H1 (cell line): Measurements from ENCODE around the gene SLC36A4. TPM values are rescaled to one million over a fixed set of nuclear protein-coding genes. Genes with fewer than 3 reads are reported as not detected.

Experiments
- CTCF ChIA-PET: fragments of 300-600 bp; sonication (Branson Sonifier 250); formaldehyde crosslinking; loops from one replicate; lab custom pipeline; 2021; ENCODE audit not compliant: partially characterized antibody; lab: Charles Lee
- POLR2A ChIA-PET: fragments of 300-600 bp; sonication (Branson Sonifier 250); formaldehyde crosslinking; loops from one replicate; lab custom pipeline; 2021; ENCODE audit warnings: inconsistent platforms; ENCODE audit not compliant: partially characterized antibody; lab: Charles Lee
- DNase-seq, 2 experiments: peaks; one replicate each; pipeline versions ENCODE4 v3.0.0 to v3.0.0-alpha.2; 2010 to 2022; ENCODE audit warnings: low spot score in 2 of 2, low read depth in 1 of 2, mixed read lengths in 1 of 2
- FAIRE-seq: peaks from 2 replicates; lab custom pipeline; 2011; peaks lifted over from hg19 to GRCh38; lab: Jason Lieb, UNC
- H2AFZ ChIP-seq: 2 replicates; pipeline ENCODE4 v1.8.1; 2012; ENCODE audit warnings: low read length, inconsistent platforms
- H2AK5ac ChIP-seq: 2 replicates; pipeline ENCODE4 v1.6.1; 2013; ENCODE audit warnings: low read depth, low read length
- H2BK120ac ChIP-seq: replicated peaks from 2 replicates; pipeline ENCODE3; 2013; ENCODE audit warnings: low read depth, low read length, inconsistent platforms
- H2BK12ac ChIP-seq: 2 replicates; pipeline ENCODE4 v1.6.1; 2013; ENCODE audit warnings: low read depth, low read length
- H2BK15ac ChIP-seq: 2 replicates; pipeline ENCODE4 v1.6.1; 2013; ENCODE audit warnings: low read length
- H2BK20ac ChIP-seq: 2 replicates; pipeline ENCODE4 v1.6.1; 2013; ENCODE audit warnings: low read length
- H2BK5ac ChIP-seq: 2 replicates; pipeline ENCODE4 v1.6.1; 2013; ENCODE audit warnings: low read depth, low read length
- H3K14ac ChIP-seq: 2 replicates; pipeline ENCODE4 v1.6.1; 2013; ENCODE audit warnings: inconsistent platforms; ENCODE audit not compliant: insufficient read length
- H3K18ac ChIP-seq: 2 replicates; pipeline ENCODE4 v1.6.1; 2013; ENCODE audit warnings: low read length; ENCODE audit errors: extremely low read depth
- H3K23ac ChIP-seq: 2 replicates; pipeline ENCODE4 v1.6.1; 2013; ENCODE audit warnings: inconsistent platforms; ENCODE audit not compliant: insufficient read length
- H3K23me2 ChIP-seq: 2 replicates; pipeline ENCODE4 v1.6.1; 2013; ENCODE audit warnings: low read depth, low read length
- H3K27ac ChIP-seq: 2 replicates; pipeline ENCODE4 v1.6.1; 2011; ENCODE audit warnings: low read depth, low read length, inconsistent platforms
- H3K27me3 ChIP-seq, 4 experiments: replicated peaks in 1 of 4; 1 replicate in 1 of 4; 2 replicates in 3 of 4; pipeline versions ENCODE4 v1.6.1 to v1.8.1; 2011 to 2013; ENCODE audit warnings: low read length in 3 of 4, mild to moderate bottlenecking in 3 of 4, inconsistent platforms in 2 of 4, mixed read lengths in 2 of 4, moderate library complexity in 1 of 4; ENCODE audit not compliant: control insufficient read depth in 3 of 4, insufficient read depth in 3 of 4; ENCODE audit errors: extremely low read depth in 1 of 4
- H3K36me3 ChIP-seq, 4 experiments: 2 replicates each; pipeline versions ENCODE4 v1.6.1 to v1.8.1; 2011 to 2013; ENCODE audit warnings: mild to moderate bottlenecking in 4 of 4, low read length in 3 of 4, moderate library complexity in 2 of 4, control low read depth in 1 of 4, inconsistent platforms in 1 of 4; ENCODE audit not compliant: insufficient read depth in 4 of 4, control insufficient read depth in 2 of 4
- H3K4ac ChIP-seq: replicated peaks from 2 replicates; pipeline ENCODE3; 2013; ENCODE audit warnings: low read length, low read depth, mixed read lengths, inconsistent platforms; ENCODE audit not compliant: insufficient read length
- H3K4me1 ChIP-seq, 4 experiments: replicated peaks in 1 of 4; 1 replicate in 1 of 4; 2 replicates in 3 of 4; pipeline versions ENCODE4 v1.6.1 to v1.8.1; 2011 to 2013; ENCODE audit warnings: low read length in 3 of 4, inconsistent platforms in 2 of 4, mixed read lengths in 1 of 4; ENCODE audit not compliant: insufficient read depth in 4 of 4, control insufficient read depth in 3 of 4
- H3K4me2 ChIP-seq, 2 experiments: 2 replicates each; pipeline versions ENCODE4 v1.6.1 to v1.8.1; 2011 to 2013; ENCODE audit warnings: low read depth in 2 of 2, low read length in 2 of 2, control low read depth in 1 of 2, inconsistent platforms in 1 of 2, mild to moderate bottlenecking in 1 of 2; ENCODE audit not compliant: insufficient read depth in 1 of 2
- H3K4me3 ChIP-seq, 4 experiments: fragments of 200-600, 300-600 bp in 1 of 4; sonication (generic), shearing (Covaris generic), sonication (Bioruptor Twin) in 1 of 4; 2 replicates each; pipeline versions ENCODE4 v1.5.1 to v1.8.1; 2011 to 2016; ENCODE audit warnings: low read length in 4 of 4, low read depth in 3 of 4, control low read depth in 2 of 4, inconsistent platforms in 2 of 4, mild to moderate bottlenecking in 2 of 4, mixed read lengths in 1 of 4, moderate library complexity in 1 of 4; ENCODE audit not compliant: insufficient read depth in 2 of 4; ENCODE audit errors: extremely low read depth in 1 of 4
- H3K56ac ChIP-seq: replicated peaks from 2 replicates; pipeline ENCODE3; 2013; ENCODE audit warnings: low read depth, mild to moderate bottlenecking, mixed read lengths, low read length, inconsistent platforms; ENCODE audit not compliant: insufficient read length
- H3K79me1 ChIP-seq: 2 replicates; pipeline ENCODE4 v1.6.1; 2013; ENCODE audit warnings: low read depth, low read length, control low read depth
- H3K79me2 ChIP-seq, 2 experiments: 2 replicates each; pipeline versions ENCODE4 v1.6.1 to v1.8.1; 2012 to 2013; ENCODE audit warnings: low read length in 2 of 2, mild to moderate bottlenecking in 2 of 2, inconsistent platforms in 1 of 2; ENCODE audit not compliant: insufficient read depth in 2 of 2, control insufficient read depth in 1 of 2
- H3K9ac ChIP-seq, 4 experiments: replicated peaks in 1 of 4; 1 replicate in 1 of 4; 2 replicates in 3 of 4; pipeline versions ENCODE4 v1.6.1 to v1.8.1; 2011 to 2013; ENCODE audit warnings: low read depth in 3 of 4, low read length in 3 of 4, control low read depth in 2 of 4, mild to moderate bottlenecking in 2 of 4, moderate library complexity in 2 of 4, inconsistent platforms in 1 of 4; ENCODE audit errors: extremely low read depth in 1 of 4
- H3K9me3 ChIP-seq, 2 experiments: 2 replicates each; pipeline versions ENCODE4 v1.6.1 to v1.8.1; 2012 to 2013; ENCODE audit warnings: mild to moderate bottlenecking in 2 of 2, moderate library complexity in 2 of 2, control low read depth in 1 of 2, inconsistent platforms in 1 of 2, low read depth in 1 of 2, low read length in 1 of 2, mixed read lengths in 1 of 2; ENCODE audit not compliant: insufficient read depth in 2 of 2
- H4K20me1 ChIP-seq, 2 experiments: replicated peaks in 1 of 2; 2 replicates each; pipeline versions ENCODE3 to v1.8.1; 2011 to 2013; ENCODE audit warnings: inconsistent platforms in 2 of 2, low read length in 2 of 2, mild to moderate bottlenecking in 1 of 2; ENCODE audit not compliant: insufficient read depth in 2 of 2, control insufficient read depth in 1 of 2
- H4K5ac ChIP-seq: 2 replicates; pipeline ENCODE4 v1.6.1; 2013; ENCODE audit warnings: low read length, low read depth, mixed read lengths, inconsistent platforms; ENCODE audit not compliant: insufficient read length
- H4K8ac ChIP-seq: 2 replicates; pipeline ENCODE4 v1.8.0; 2013; ENCODE audit warnings: mild to moderate bottlenecking, moderate library complexity, low read length, inconsistent platforms; ENCODE audit not compliant: insufficient read depth; ENCODE audit errors: extremely low read depth
- H4K91ac ChIP-seq: replicated peaks from 2 replicates; pipeline ENCODE3; 2013; ENCODE audit warnings: low read length, mixed read lengths, inconsistent platforms; ENCODE audit not compliant: insufficient read length
- CHD1 ChIP-seq: IDR thresholded peaks from 2 replicates; pipeline ENCODE4 v1.6.1; 2012; ENCODE audit warnings: low read depth, low read length, improper control_type of control experiment
- GTF2F1 ChIP-seq: IDR thresholded peaks from 2 replicates; pipeline ENCODE4 v1.6.1; 2012; ENCODE audit warnings: low read depth, low read length, improper control_type of control experiment, borderline replicate concordance
- NRF1 ChIP-seq: IDR thresholded peaks from 2 replicates; pipeline ENCODE4 v1.6.1; 2011; ENCODE audit warnings: mild to moderate bottlenecking, low read depth, low read length, improper control_type of control experiment
- RXRA ChIP-seq: IDR thresholded peaks from 2 replicates; pipeline ENCODE4 v1.6.1; 2011; ENCODE audit warnings: low read depth, mild to moderate bottlenecking, low read length, moderate library complexity; ENCODE audit not compliant: insufficient read depth
- SIX5 ChIP-seq: IDR thresholded peaks from 2 replicates; pipeline ENCODE4 v1.6.1; 2011; ENCODE audit warnings: mild to moderate bottlenecking, low read depth, low read length
- WGBS, 2 experiments: shearing (Covaris generic) in 1 of 2; methylation state at CpG; one replicate each; pipeline versions ENCODE4 v1.1.6 to v1.1.7; 2013 to 2015; ENCODE audit warnings: low lambda C conversion rate in 2 of 2, mixed read lengths in 2 of 2, inconsistent platforms in 1 of 2, low coverage in 1 of 2, missing lambda C conversion rate in 1 of 2; ENCODE audit not compliant: insufficient replicate concordance in 2 of 2, insufficient coverage in 1 of 2, insufficient read length in 1 of 2; ENCODE audit errors: extremely low coverage in 1 of 2, missing lambda C conversion rate in 1 of 2; 5-methylcytosine and 5-hydroxymethylcytosine counted together
- polyA plus RNA-seq, 7 experiments: library from polyadenylated mRNA; depleted of rRNA in 3 of 7; stranded (reverse) in 5 of 7; unstranded in 2 of 7; fragments of >200 nt in 5 of 7; fragments of 200-250 nt in 2 of 7; gene quantifications; 1 replicate in 5 of 7; 2 replicates in 1 of 7; 4 replicates in 1 of 7; pipeline versions ENCODE4 v1.2.1 to v1.2.3, GENCODE V29; 2011 to 2013; ENCODE audit warnings: missing spikeins in 2 of 7, mixed read lengths in 2 of 7
- total RNA-seq: library from RNA; stranded (reverse); fragmentation: NEBNext Ultra II Directional; extraction: Animal tissue kit (Norgen Biotek cat#: 25700); gene quantifications from 2 replicates; pipeline ENCODE4 v1.2.1, GENCODE V29; 2021

SLC36A4 gene
- total and polyA plus RNA-seq, 2 of the 8 experiments (the other 6 are each of a cell fraction or from before 2014, with no cell fraction given), result 10.2 to 22.7 TPM

GRCh38 chr11:93212094-93212493 is 14.3 kb upstream of the SLC36A4 start:
- no peaks in the 10 kb centered on the region for H3K4me1 ChIP-seq
- H3K36me3 ChIP-seq, result no peaks in the 10 kb centered on the region
- no peak overlapping the region for H2BK15ac ChIP-seq
- H4K20me1 ChIP-seq, result no peaks in the 10 kb centered on the region
- H3K14ac ChIP-seq, result no peak overlapping the region
- ChIA-PET POLR2A (interaction anchor here (1.5 to 2.5 kb wide), 2 partner anchors 10 to 15 kb away, joined by 4 to 21 read pairs; partner anchors contain the start of gene SLC36A4), CTCF (interaction anchor here (1.1 to 2.3 kb wide), 3 partner anchors 9 to 22 kb away, joined by 3 to 8 read pairs (median 5); no protein-coding TSS in a partner anchor)
- no peak overlapping the region for H3K9ac ChIP-seq
- H3K79me1 ChIP-seq, result no peaks in the 10 kb centered on the region
- no peak overlapping the region for H2AFZ ChIP-seq
- H2BK120ac ChIP-seq, result no peak overlapping the region
- no peak overlapping the region for H3K4ac ChIP-seq
- no peak overlapping the region for H2BK5ac ChIP-seq
- H3K27me3 ChIP-seq, result no peaks in the 10 kb centered on the region
- no peak for DNase-seq
- H3K23ac ChIP-seq, result no peak overlapping the region
- no peak overlapping the region for H3K27ac ChIP-seq
- H4K5ac ChIP-seq, result no peak overlapping the region
- FAIRE-seq, result no peak
- no peak overlapping the region for H2BK12ac ChIP-seq
- H2AK5ac ChIP-seq, result no peak overlapping the region
- H4K8ac ChIP-seq, result no peak overlapping the region
- no peak overlapping the region for H4K91ac ChIP-seq
- TF ChIP-seq SIX5 (no peak), GTF2F1 (no peak), RXRA (no peak), CHD1 (no peak), NRF1 (no peak)
- H3K23me2 ChIP-seq, result no peaks in the 10 kb centered on the region
- no peak overlapping the region for H3K4me3 ChIP-seq
- WGBS, 2 experiments, result 85% methylated on average over 4 of the region's 4 CpGs; no CpG with 5 or more reads in 1 of the 2 experiments
- no peaks in the 10 kb centered on the region for H3K79me2 ChIP-seq
- no peak overlapping the region for H3K4me2 ChIP-seq
- H3K18ac ChIP-seq, result no peak overlapping the region
- no peak overlapping the region for H3K56ac ChIP-seq
- H3K9me3 ChIP-seq, result no peaks in the 10 kb centered on the region
- no peak overlapping the region for H2BK20ac ChIP-seq
